HG02884 (cell line): Measurements from ENCODE around the gene C1orf141.
A peak's percentile ranks its signal among the peaks of the same experiment; 100 is the strongest.
"Not testable (repeated sequence)": the region's sequence is repeated elsewhere in the genome, so short reads cannot be mapped to it uniquely, and the experiment has no call there.

Experiments used
- ATAC-seq: cut with Tn5 transposase; IDR thresholded peaks from one replicate; pipeline ENCODE4 v1.9.1; 2021; ENCODE audit warnings: mild to moderate bottlenecking, moderate library complexity; ENCODE audit not compliant: unreplicated experiment

C1orf141 gene

DNA sequence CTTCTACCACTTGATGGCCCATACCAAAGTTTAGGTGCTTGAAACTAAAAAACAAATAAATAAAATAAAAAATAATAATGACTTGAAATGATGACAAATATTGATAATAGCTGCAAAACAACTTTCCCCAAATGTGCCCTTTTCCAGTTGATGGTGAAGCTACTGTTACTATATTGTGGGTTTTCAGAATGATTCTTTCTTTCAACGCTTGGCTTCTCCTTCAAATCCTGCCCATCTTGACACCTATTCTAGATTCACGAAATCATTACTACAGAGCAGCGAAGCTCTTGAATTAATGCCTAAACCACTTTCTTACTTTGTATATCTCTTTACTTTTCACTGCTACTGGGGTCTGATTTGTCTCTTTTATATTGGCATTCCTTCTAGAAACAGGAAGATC is 9.2 kb upstream of the C1orf141 start:
- ATAC-seq, result no peak

DNA sequence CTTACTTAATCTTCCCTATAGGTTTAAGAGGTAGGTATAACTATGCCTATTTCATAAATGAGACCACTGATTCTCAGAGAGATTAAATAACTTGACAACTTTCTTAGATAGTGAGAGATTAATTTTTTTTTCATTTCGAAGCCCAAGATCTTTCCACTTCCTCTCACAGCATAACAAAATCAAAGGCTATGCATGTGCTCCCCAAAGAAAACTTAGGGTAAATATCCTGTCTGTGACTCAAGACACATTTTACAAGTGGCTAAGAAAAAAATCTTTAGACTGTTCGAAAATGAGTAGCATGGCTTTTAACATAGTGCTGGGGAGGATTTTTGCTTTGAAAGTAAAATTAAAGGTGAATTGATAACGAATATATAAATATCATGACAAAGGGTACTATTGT is 8.2 kb upstream of the C1orf141 start:
- ATAC-seq, result no peak

DNA sequence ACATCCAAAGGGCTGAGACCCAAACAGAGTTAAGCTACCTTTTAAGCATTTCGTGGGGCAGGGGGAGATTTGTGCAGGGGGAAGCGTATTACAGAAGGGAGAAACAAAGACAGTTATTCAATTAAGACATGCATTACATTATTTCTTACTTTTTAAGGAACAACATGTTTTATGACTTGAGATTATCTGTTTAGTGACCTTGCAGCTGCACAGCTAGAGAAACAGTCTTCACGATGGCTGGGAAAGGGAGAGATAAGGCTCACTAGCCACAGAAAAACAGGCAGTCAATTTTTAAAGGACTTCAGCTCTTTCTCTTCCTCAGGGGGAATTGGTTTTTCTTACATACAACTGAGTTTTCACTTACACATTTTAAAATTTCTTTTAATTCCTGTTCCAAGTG is 7.1 kb upstream of the C1orf141 start:
- ATAC-seq, result not testable (repeated sequence)

DNA sequence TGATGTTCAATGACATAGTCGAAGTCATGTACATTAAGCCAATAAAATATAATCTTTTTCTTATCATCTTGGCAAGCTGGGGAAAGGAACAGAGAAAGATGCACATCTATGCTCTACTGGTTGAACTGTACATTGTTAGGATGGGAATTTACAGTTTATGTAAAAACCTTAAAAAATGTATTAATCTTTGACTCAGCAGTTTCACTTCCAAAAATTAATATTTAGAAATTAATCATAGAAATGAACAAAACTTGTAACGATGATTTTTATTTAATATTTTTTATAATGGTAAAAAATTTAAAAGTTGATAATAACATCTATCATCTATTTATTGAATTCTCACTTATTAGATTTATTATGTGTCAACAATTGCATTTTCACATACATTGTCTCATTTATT is 5.7 kb upstream of the C1orf141 start:
- no peak for ATAC-seq

DNA sequence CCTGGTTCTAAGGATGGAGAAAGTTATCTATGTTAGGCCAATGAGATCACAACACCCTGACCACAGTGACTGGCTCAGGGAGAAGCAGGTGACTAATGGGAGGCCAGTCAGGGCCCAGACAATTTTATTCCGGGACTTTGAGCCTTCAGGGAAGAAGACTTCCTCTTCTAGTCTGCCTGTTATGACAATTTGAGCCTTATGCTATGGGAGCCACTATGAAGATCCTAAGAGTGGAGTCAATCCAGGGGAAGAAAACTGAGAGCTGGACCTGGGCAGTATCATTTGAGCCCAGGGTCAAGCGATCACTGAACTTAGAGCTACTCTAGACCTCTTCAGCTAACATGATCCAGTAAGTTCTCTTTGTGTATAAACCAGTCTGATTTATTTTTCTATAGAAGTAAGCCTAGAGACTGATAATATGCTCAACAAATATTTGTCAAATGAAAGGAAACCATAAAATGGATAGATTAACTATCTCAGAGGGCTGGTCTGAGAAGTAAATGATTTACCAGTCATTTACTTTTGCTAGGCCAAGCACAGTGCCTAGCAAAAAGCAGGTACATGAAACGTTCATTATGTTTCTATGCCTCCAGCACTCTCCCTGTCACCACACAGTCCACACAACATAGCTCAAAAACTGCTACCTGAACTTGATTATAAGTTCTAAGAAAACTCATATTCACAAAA is 4.2 kb upstream of the C1orf141 start:
- no peak for ATAC-seq

DNA sequence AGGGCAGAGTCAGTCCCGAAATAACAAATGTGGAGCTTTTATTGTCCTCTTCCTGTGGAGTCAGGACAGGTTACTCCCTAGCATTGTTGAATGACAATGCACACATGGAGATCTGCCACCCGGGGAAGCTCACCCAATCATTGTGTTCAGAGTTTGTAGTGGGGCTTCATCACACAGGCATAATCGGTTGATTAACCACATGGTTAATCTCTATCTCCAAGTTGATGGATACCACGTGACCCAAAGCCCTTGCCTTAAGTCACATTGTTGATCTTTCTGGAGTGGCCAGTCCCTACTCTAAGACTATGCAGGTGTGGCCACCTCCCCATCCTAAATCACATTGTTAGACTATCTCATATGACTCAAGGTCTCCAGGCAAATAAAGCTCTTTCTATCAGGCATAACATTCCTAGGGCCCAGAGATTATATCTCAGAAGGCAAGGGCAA is 2.6 kb upstream of the C1orf141 start:
- no peak for ATAC-seq

DNA sequence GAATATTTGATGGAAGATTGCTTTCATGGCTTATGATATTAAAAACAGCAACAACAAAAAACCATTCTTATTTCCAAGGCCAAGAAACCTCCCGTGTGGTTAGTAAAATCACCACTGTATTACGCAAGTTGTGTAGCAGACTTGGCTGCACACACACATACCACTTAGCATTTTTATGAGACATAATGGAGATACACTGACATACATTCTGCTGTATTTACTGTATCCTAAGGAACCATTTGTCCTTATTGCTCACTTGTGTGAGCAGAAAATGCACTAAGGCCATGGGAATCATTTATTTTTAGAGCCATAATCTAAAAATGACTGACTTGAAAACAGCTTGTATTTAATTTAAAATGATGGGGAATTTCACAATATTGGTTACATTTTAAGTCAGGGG is 584 bp upstream of the C1orf141 start:
- no peak for ATAC-seq

DNA sequence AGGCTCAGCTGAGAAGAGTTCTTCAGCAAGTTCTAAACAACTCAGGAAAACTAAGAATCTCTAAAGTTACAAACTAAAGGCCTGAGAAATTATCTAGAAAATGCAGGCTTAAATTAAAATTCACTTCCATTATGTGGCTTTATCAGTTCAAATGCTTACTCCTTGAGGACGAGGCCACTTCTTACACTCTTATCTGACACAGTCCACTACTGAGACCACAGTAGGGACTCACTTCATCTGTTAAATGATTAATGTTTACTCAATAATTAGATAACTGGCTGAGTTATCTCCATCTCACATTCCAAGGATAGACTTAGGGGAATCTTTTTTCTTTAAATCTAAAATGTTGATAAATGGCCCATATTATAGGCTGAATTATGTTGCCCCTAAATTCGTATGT is 1.6 kb downstream of the C1orf141 start:
- ATAC-seq, result no peak

DNA sequence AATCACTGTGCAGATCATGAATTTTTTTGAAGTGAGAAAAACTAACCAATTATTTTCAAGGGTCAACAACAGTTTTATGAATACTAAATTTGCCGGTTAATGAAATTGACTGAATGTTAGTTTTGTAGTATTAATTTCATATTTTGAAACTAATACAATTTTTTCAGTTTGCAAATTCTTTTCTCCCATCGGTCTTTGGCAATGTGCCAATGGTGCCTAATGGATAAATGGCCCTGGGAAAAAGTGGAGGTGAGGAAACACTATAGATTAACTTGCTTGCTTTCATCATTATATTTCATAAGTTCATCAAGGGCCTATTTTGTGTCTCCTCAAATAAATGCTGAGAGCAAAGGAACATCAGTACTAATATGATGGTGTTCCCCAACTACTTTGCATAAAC is 4.1 kb downstream of the C1orf141 start:
- ATAC-seq, result no peak

DNA sequence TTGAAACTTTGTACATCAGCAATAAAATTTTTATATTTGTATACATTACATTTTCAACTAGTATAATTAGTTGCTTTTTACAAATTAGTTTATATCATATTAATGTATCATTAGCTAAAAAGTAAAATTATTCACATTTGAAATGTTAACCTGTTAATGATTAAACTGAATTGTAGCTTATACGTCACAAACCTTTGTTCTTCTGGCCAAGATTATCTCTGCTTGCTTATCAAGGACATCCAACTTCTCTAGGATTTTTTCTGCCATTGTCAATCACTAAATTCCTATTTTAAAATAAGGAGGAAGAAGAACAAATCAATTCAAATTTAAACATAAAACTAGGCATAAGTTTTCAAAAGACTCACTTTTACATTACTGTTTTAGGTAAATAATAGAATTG is 7.8 kb downstream of the C1orf141 start:
- ATAC-seq, result no peak

DNA sequence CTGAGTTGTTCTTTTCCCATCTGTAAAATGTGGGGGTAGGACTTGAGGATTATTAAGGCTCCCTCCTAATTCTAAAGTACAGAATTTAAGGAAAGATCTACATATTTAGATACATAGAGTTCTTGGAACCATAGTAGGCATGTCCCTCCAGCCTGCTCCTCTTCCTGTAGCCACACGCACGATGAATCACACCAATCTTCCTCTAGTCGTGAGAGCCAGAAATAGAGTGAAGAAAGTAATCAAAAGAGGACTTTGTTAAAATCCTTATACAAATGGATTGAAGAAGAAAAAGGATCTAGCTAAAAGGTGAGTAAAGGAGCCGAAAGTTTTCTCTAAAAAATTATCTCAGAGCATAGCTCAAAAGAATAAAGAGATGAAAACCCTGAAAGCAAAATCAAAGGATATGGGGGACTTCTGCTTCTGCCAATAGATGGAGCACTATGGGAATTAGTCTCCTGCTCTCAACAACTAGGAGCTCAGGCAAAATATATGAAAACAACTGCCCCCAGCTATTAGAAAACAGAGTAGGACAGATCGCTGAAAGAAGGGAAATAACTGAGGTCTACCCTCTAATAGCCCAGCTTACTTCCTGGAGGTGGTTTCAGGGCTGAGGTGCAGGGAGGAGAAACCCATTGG is 8.5 kb downstream of the C1orf141 start:
- ATAC-seq, result no peak

DNA sequence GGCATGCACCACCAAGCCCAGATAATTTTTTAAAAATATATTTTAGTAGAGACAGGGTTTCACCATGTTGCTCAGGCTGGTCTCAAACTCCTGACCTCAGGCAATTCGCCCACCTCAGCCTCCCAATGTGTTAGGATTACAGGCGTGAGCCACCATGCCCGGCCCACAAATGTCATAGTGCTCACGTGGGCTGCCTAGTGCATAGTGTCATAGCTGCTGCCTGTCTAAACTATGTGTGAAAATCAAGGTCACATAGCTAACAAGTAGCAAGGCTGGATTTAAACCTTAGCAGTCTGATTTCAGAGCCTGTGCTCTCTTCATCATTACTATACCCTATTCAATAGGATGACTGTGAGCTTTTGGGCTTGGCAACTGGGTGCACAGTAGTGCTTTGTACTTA is 10.3 kb downstream of the C1orf141 start:
- no peak for ATAC-seq

DNA sequence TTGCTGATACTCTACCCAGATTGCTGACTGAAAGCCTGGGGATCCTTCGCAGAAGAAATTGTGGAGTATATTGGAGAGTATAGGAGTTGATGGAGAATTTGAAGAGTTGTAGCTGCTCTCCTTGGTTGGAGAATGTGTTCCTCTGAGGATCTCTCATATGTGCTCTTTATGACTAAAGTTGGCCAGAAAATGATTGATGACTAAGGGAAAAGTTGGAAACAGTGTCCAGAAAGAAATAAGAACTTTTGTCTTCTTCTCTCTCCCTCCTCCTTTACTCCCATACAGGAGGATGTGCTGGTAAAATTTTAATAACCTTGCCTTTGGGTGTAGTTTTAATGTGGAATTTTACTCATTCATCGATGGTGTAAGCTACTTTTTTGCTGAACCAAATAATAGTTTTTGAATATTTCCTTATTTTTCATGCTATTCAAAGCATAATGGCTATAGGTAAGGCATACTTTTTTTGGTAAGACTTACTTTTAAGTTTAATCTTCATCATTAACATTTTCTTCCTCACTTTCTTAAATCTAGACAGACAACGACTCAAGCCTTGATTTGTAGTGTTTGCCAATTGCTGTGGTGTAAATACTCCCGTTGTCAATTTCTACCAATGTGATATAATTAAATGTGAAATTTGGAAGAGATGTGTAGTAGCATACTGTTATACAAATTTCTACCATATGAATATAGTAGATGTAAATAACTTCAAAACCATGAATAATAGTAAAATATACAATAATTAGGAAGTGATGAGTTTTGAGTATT is 13.7 kb downstream of the C1orf141 start:
- ATAC-seq, result no peak

DNA sequence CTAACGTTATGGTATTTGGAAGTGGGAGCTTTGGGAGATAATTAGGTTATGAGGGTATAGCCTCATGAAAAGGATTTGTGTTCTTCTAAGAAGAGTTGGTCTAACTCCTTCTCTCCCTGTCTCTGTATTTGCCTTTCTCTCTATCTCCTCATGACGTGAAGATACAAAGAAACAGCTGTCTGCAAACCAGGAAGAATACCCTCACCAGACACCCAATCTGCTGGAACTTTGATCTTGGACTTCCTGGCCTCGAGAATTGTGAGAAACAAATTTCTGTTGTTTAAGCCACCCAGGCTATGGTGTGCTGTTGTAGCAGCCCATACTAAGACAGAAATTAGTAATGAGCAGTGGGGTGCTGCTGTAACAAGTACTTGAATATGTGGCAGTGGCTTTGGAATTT is 16.1 kb downstream of the C1orf141 start:
- ATAC-seq, result no peak

DNA sequence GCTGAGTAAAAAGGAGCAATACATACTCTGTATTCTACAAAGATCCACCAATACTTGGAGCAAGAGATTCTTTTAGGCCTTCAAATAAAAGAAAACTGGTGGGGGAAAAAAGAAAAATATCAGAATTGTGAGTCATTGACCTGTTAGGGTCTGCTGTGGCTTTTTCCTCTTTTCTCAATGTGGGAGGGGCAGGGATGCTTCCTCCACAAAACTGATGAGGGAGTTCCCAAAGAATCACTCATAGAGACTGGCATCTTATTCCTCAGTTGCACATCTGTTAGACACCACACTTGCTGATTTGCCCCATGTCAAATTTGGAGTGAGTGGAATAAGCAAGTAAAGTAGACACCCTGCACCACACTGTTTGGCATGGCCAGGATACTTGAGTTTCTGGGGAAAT is 16.6 kb downstream of the C1orf141 start:
- ATAC-seq, result no peak

DNA sequence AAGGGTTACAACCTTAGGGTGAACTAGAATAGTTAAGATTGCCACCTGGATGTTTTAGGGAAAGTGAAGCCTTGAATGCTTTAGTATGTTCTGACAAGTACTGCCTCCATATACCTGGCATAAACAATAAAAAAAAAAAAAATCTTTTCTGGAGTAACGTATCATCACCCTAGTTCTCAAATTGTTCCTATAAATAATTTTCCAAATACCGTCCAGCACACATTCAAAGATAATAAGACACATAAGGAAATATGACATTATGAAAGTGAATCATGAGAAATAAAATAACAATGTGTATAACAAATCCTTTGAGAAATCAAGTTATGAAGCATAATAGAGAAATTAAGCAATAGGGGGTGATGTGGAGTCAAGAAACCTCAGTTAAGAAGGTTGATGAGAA is 20.6 kb downstream of the C1orf141 start:
- ATAC-seq, result no peak

DNA sequence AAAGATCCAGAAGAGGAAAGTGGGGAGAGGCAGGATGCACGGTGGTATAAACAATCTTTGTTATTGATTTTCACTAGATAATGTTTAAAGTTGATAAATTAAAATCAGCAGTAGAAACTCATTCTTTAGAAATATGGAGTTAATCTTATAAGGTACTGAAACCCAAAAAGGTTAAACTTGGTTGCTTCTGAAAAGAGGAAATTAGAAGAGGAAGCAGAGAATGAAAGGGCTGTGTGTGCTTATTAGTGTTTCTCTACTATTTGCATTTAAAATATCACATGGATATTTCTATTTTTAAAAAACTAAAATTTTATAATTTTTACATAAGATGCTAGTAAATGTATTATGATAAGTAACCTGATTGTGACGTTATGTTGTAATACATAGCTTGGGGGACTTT is 24.4 kb downstream of the C1orf141 start:
- peak; percentile 34 for ATAC-seq

DNA sequence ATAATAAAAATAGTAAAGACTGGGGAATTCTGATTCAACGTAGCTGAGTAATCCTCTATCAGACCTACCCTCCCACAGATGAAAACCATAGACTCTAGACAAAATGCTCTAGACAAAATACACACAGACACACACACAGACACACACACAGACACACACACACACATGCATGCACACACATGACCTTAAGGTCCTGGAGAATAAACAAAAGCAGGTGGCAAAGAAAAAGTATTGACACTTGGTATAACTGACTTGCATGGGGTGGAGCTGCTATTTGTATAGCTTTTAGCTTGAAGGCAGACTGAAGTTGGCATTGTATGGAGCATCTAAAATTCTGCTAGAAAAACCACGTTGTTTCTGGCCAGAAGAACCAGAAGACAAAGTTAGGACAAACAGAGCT is 29.3 kb downstream of the C1orf141 start:
- ATAC-seq, result no peak

DNA sequence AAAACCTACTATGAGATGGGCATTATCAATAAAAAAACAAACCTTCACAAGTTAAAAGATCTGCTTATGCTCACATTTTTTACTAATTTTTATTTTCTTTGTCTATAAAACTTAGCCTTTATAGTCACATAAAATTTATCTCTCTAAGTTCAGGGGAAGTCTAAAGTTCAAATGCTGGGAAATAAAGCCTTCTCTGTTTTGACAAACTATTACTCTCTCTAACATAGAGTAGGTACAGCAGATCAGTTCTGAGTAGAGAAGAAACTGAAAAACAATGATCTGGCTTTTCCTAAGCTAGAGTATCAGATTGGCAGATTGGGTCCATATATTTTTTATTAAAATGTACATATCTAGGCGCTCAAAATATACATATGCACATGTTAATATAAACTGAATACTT is 31.2 kb downstream of the C1orf141 start:
- ATAC-seq, result no peak

DNA sequence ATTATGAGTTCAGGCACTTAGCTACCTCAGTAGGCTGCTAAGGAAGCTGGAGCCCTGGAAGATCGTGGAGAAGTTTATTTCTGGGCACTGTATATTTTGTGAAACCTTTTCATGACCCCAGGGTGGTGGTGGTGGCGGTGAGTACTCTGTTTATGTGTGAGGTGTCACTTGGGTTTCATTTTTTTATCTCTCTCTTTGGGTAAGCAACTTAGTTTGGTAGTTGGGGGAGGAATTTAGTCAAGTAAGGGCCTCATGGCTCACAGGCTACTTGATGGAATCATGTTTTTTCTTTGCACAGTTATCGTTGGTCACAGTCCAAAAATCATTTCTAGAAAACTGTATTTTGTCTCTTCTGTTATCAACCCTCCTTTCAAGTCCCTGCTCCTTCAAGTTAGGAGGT is 33.9 kb downstream of the C1orf141 start:
- no peak for ATAC-seq

DNA sequence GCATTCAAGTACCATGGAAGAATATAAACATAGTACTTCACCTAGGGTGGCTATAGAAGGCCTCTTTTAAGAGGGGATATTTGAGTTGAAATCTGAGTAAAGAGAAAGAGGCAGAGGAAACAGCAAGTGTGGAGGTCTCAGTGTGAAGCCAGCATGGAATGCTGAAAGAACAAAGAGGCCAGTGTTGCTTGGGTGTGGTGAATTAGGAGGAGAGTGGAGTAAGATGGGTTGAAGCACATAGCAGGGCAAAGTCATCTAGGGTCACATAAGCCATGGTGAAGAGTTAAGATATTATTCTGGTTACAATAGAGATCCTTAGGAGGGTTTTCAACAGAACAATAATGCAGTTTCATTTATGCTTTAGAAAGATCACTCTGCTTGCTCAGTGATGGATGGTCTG is 37.5 kb downstream of the C1orf141 start:
- no peak for ATAC-seq

DNA sequence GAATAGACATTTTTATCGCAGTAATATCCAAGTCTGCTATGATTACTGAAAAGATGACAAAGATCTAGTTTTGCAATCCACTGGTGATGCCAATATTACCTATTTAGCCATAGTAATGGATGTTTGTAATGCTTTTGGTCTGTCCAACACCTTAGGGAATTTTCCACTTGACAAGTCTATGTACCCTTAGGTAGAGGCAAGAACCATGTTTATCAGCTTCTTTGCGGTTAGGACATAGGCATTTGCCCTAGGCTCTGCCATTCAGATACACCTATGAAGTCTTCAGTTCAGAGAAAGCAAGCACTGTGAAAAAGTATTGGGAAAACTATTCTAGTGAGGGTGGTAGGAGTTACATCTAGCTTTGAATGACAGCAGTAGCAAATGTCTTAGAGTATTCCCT is 40.6 kb downstream of the C1orf141 start:
- no peak for ATAC-seq
